GM23338 (cell line): ENCODE measurements around the gene MFN1. TPM values are rescaled to one million over a fixed set of nuclear protein-coding genes. Genes with fewer than 3 reads are reported as not detected.

Source experiments
- ATAC-seq: fragments of 200-7000 bp; cut with Tn5 transposase; 3 replicates; pipeline ENCODE4 v1.9.1; 2020
- DNase-seq: peaks from one replicate; pipeline ENCODE4 v3.0.0-alpha.2; 2015; ENCODE audit warnings: low spot score
- H2AFZ ChIP-seq: fragments of 200-600 bp; sonication (generic); 2 replicates; pipeline ENCODE4 v1.8.0; 2016; ENCODE audit warnings: antibody characterized with exemption, mild to moderate bottlenecking, moderate library complexity
- H3F3A ChIP-seq: fragments of 200-600 bp; sonication (generic); replicated peaks from 2 replicates; pipeline ENCODE4 v1.8.0; 2017; ENCODE audit warnings: antibody characterized with exemption, mixed run types, low read depth
- H3K27ac ChIP-seq: fragments of 200-600 bp; sonication (generic); 2 replicates; pipeline ENCODE4 v1.6.1; 2016; ENCODE audit warnings: low read depth
- H3K27me3 ChIP-seq: fragments of 200-600 bp; sonication (generic); 2 replicates; pipeline ENCODE4 v1.8.0; 2016; ENCODE audit warnings: mild to moderate bottlenecking, mixed run types, moderate library complexity; ENCODE audit not compliant: insufficient read depth
- H3K36me3 ChIP-seq: fragments of 200-600 bp; sonication (generic); 2 replicates; pipeline ENCODE4 v1.8.0; 2016; ENCODE audit warnings: mild to moderate bottlenecking; ENCODE audit not compliant: insufficient read depth
- H3K4me1 ChIP-seq: fragments of 200-600 bp; sonication (generic); 2 replicates; pipeline ENCODE4 v1.8.0; 2016; ENCODE audit warnings: mild to moderate bottlenecking, moderate library complexity; ENCODE audit not compliant: insufficient read depth
- H3K4me2 ChIP-seq: fragments of 200-600 bp; sonication (generic); 2 replicates; pipeline ENCODE4 v1.7.1; 2017; ENCODE audit warnings: mixed run types
- H3K4me3 ChIP-seq: fragments of 200-600 bp; sonication (generic); 2 replicates; pipeline ENCODE4 v1.6.1; 2016; ENCODE audit warnings: mixed run types
- H3K79me2 ChIP-seq: fragments of 200-600 bp; sonication (generic); replicated peaks from 2 replicates; pipeline ENCODE4 v1.8.0; 2017; ENCODE audit warnings: mild to moderate bottlenecking; ENCODE audit not compliant: insufficient read depth
- H3K9me2 ChIP-seq: fragments of 200-600 bp; sonication (generic); 2 replicates; pipeline ENCODE4 v1.8.0; 2017; ENCODE audit not compliant: insufficient read depth
- H4K20me1 ChIP-seq: fragments of 200-600 bp; sonication (generic); replicated peaks from 2 replicates; pipeline ENCODE4 v1.8.0; 2017; ENCODE audit warnings: mild to moderate bottlenecking; ENCODE audit not compliant: insufficient read depth
- H3K27ac Mint-ChIP-seq: 2 replicates; pipeline ENCODE4 v1.8.0; 2020; ENCODE audit warnings: inconsistent platforms, mild to moderate bottlenecking, moderate library complexity, mixed read lengths
- H3K27me3 Mint-ChIP-seq: 3 replicates; pipeline ENCODE4 v1.8.0; 2022; ENCODE audit warnings: low read depth, mild to moderate bottlenecking, moderate library complexity, mixed read lengths, inconsistent platforms; ENCODE audit not compliant: insufficient read depth, poor library complexity
- H3K36me3 Mint-ChIP-seq: 3 replicates; pipeline ENCODE4 v1.8.0; 2021; ENCODE audit warnings: low read depth, mild to moderate bottlenecking, inconsistent platforms, moderate library complexity, mixed read lengths
- H3K4me1 Mint-ChIP-seq: 3 replicates; pipeline ENCODE4 v1.8.0; 2020; ENCODE audit warnings: mild to moderate bottlenecking, inconsistent platforms, mixed read lengths
- H3K4me3 Mint-ChIP-seq: 3 replicates; pipeline ENCODE4 v1.8.0; 2021; ENCODE audit warnings: moderate library complexity, mild to moderate bottlenecking, inconsistent platforms, mixed read lengths
- H3K9me3 Mint-ChIP-seq: 3 replicates; pipeline ENCODE4 v1.8.0; 2020; ENCODE audit warnings: moderate library complexity, mild to moderate bottlenecking, inconsistent platforms, mixed read lengths
- CREB1 ChIP-seq: fragments of 250-450 bp; sonication (Bioruptor Pico); IDR thresholded peaks from 2 replicates; pipeline ENCODE4 v1.5.0; 2020; ENCODE audit warnings: low read depth, mild to moderate bottlenecking, moderate library complexity
- EZH2 ChIP-seq: fragments of 200-600 bp; sonication (generic); IDR thresholded peaks from one replicate; pipeline ENCODE4 v1.8.0; 2017; ENCODE audit warnings: antibody characterized with exemption, mild to moderate bottlenecking, low read depth; ENCODE audit not compliant: unreplicated experiment
- JUNB ChIP-seq: IDR thresholded peaks from one replicate; pipeline ENCODE4 v1.6.1; 2016; ENCODE audit warnings: antibody characterized with exemption; ENCODE audit not compliant: unreplicated experiment
- POLR2AphosphoS5 ChIP-seq: IDR thresholded peaks from 2 replicates; pipeline ENCODE4 v1.6.1; 2016; ENCODE audit warnings: antibody characterized with exemption, low read depth
- polyA plus RNA-seq: library from polyadenylated mRNA; unstranded; fragments of >200 nt; fragmentation: Nextera tagmentation; extraction: Ambion mirVana; gene quantifications from 2 replicates; pipeline ENCODE4 v1.2.1, GENCODE V29; 2016
- total RNA-seq: library from RNA; depleted of rRNA; stranded (reverse); fragments of >200 nt; shearing (Covaris generic); gene quantifications from 2 replicates; pipeline ENCODE4 v1.2.3, GENCODE V29; 2014
- TF ChIP-seq, protein P1 (sequence below): fragments of 250-450 bp; sonication (Bioruptor Pico); IDR thresholded peaks from 2 replicates; pipeline ENCODE4 v1.5.0; 2020; ENCODE audit warnings: mild to moderate bottlenecking, moderate library complexity
- TF ChIP-seq, protein P2 (sequence below): IDR thresholded peaks from 2 replicates; pipeline ENCODE4 v1.6.1; 2016; ENCODE audit warnings: antibody characterized with exemption

The MFN1 gene
- total and polyA plus RNA-seq, 2 experiments from 2014 or later, result 16.1 to 36.2 TPM

DNA sequence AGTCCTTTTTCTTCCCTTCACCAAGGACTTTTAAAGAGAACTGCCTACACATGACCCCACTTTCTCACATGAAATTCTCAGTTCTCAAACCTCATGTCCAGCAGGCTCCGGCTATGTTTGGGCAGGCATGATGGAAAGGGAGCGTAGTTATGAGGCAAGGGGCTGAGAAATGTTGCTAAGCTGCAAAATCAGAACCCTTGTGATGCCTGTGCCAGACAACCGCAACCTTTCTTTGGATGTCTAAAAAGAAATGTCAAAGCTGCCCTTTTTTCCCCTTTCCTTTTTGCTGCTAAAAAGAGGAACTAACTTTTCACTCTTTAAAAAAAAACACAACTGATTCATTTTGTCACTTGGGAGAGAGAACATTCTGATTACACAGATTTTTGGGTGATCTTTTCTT lies 84.5 kb downstream of the MFN1 start:
- Histone ChIP-seq H2AFZ (no peak overlapping the region), H3K27me3 (no peaks in the 10 kb centered on the region), H3K9me2 (no peaks in the 10 kb centered on the region), H3K36me3 (no peaks in the 10 kb centered on the region), H3K4me2 (no peak overlapping the region), H3K4me1 (no peaks in the 10 kb centered on the region), H3K27ac (no peak overlapping the region), H4K20me1 (no peaks in the 10 kb centered on the region; the same call in 1 of the 2 replicates), H3K4me3 (no peak overlapping the region), H3F3A (no peaks in the 10 kb centered on the region), H3K79me2 (peaks cover 27% of the 10 kb centered on the region)
- no peak for TF ChIP-seq JUNB
- no peak for TF ChIP-seq POLR2AphosphoS5
- no peak for TF ChIP-seq CREB1 (CRISPR knock-in tag)
- TF ChIP-seq, protein P1, sequence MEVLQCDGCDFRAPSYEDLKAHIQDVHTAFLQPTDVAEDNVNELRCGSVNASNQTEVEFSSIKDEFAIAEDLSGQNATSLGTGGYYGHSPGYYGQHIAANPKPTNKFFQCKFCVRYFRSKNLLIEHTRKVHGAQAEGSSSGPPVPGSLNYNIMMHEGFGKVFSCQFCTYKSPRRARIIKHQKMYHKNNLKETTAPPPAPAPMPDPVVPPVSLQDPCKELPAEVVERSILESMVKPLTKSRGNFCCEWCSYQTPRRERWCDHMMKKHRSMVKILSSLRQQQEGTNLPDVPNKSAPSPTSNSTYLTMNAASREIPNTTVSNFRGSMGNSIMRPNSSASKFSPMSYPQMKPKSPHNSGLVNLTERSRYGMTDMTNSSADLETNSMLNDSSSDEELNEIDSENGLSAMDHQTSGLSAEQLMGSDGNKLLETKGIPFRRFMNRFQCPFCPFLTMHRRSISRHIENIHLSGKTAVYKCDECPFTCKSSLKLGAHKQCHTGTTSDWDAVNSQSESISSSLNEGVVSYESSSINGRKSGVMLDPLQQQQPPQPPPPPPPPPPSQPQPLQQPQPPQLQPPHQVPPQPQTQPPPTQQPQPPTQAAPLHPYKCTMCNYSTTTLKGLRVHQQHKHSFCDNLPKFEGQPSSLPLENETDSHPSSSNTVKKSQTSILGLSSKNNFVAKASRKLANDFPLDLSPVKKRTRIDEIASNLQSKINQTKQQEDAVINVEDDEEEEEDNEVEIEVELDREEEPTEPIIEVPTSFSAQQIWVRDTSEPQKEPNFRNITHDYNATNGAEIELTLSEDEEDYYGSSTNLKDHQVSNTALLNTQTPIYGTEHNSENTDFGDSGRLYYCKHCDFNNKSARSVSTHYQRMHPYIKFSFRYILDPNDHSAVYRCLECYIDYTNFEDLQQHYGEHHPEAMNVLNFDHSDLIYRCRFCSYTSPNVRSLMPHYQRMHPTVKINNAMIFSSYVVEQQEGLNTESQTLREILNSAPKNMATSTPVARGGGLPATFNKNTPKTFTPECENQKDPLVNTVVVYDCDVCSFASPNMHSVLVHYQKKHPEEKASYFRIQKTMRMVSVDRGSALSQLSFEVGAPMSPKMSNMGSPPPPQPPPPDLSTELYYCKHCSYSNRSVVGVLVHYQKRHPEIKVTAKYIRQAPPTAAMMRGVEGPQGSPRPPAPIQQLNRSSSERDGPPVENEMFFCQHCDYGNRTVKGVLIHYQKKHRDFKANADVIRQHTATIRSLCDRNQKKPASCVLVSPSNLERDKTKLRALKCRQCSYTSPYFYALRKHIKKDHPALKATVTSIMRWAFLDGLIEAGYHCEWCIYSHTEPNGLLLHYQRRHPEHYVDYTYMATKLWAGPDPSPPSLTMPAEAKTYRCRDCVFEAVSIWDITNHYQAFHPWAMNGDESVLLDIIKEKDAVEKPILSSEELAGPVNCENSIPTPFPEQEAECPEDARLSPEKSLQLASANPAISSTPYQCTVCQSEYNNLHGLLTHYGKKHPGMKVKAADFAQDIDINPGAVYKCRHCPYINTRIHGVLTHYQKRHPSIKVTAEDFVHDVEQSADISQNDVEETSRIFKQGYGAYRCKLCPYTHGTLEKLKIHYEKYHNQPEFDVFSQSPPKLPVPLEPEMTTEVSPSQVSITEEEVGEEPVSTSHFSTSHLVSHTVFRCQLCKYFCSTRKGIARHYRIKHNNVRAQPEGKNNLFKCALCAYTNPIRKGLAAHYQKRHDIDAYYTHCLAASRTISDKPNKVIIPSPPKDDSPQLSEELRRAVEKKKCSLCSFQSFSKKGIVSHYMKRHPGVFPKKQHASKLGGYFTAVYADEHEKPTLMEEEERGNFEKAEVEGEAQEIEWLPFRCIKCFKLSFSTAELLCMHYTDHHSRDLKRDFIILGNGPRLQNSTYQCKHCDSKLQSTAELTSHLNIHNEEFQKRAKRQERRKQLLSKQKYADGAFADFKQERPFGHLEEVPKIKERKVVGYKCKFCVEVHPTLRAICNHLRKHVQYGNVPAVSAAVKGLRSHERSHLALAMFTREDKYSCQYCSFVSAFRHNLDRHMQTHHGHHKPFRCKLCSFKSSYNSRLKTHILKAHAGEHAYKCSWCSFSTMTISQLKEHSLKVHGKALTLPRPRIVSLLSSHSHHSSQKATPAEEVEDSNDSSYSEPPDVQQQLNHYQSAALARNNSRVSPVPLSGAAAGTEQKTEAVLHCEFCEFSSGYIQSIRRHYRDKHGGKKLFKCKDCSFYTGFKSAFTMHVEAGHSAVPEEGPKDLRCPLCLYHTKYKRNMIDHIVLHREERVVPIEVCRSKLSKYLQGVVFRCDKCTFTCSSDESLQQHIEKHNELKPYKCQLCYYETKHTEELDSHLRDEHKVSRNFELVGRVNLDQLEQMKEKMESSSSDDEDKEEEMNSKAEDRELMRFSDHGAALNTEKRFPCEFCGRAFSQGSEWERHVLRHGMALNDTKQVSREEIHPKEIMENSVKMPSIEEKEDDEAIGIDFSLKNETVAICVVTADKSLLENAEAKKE (CRISPR knock-in tag), result no peak
- TF ChIP-seq, protein P2, sequence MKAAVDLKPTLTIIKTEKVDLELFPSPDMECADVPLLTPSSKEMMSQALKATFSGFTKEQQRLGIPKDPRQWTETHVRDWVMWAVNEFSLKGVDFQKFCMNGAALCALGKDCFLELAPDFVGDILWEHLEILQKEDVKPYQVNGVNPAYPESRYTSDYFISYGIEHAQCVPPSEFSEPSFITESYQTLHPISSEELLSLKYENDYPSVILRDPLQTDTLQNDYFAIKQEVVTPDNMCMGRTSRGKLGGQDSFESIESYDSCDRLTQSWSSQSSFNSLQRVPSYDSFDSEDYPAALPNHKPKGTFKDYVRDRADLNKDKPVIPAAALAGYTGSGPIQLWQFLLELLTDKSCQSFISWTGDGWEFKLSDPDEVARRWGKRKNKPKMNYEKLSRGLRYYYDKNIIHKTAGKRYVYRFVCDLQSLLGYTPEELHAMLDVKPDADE, result no peak
- TF ChIP-seq EZH2, result no peak
- H3K27ac Mint-ChIP-seq, result no peak overlapping the region
- peaks cover 10% of the 10 kb centered on the region; the same call in 2 of the 3 replicates for H3K4me1 Mint-ChIP-seq
- ATAC-seq (no peak), DNase-seq (no peak)
- no peaks in the 10 kb centered on the region for H3K36me3 Mint-ChIP-seq
- H3K4me3 Mint-ChIP-seq, result no peak overlapping the region
- H3K9me3 Mint-ChIP-seq, result no peaks in the 10 kb centered on the region
- peaks cover 6% of the 10 kb centered on the region for H3K27me3 Mint-ChIP-seq
